Dermis microvascular lymphatic vessel endothelial cell (primary cell): ENCODE results near the gene RAD51B. TPM values are rescaled to one million over a fixed set of nuclear protein-coding genes. Genes with fewer than 3 reads are reported as not detected.
"Not testable (repeated sequence)": the region's sequence is repeated elsewhere in the genome, so short reads cannot be mapped to it uniquely, and the experiment has no call there.

Experiments
- DNase-seq, 2 donors: peaks; one replicate each; pipeline versions ENCODE4 v3.0.0 to v3.0.0-alpha.2; 2010; ENCODE audit warnings: low read depth in 2 of 2
- total RNA-seq: library from RNA; depleted of rRNA; stranded (reverse); fragments of >200 nt; gene quantifications from 2 replicates; pipeline ENCODE4 v1.2.1, GENCODE V29; 2014

Gene RAD51B
- total RNA-seq, 1 donor from 2014 or later, result 9.2 TPM

DNA sequence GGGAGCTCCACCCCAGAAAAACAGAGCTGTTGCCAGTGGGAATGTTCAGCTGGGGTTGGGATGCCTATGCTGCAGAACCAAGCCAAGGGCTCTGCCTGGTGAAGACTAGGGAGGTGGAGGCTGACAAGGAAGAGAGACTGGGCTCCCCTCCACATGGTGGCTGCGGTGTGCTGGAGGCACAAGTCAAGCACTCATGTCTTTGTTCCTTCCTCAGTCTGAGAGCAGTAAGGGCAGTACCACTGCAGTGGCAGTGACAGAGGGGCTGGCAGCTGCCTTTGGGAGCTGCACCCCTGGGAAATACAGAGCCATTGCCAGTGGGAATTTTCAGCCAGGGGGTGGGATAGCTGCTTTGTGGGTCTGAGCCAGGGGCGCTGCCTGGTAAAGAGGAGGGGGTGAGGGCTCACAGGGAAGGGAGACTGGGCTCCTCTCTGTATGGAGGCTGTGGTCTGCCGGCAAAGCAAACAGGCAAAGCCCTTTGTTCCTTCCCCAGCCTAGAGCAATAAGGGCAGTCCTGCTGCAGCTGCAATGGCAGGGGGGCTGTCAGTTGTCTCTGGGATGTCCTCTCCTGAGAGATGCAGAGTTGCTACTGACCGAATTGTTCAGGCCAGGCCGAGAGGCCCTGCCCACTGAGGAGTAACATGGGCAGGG lies 255.9 kb downstream of the RAD51B start:
- no peak for DNase-seq

DNA sequence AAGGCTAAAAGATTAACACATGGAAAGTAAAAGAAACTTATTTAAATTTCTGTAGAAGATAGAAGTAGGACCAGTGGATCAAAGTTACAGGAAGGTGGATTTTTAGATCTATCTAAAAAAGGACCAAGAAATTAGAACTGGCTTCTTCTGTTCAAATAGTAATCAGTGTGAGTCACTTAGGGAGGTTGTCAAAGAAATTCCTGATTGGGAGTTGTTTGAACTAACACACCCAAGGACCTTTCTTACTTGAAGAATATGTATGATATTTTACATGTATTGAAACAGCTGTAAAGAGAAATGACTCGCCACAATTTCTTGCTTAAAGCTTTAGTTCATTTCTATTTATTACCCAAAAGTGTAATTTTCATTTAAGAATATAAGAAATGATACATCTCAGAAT lies 256.9 kb downstream of the RAD51B start:
- no peak for DNase-seq

GRCh38 chr14:68079941-68080697 lies 260.5 kb downstream of the RAD51B start:
- DNase-seq, result peak in 1 of 2 donors; percentile 26

- DNase-seq, result no peak
These were observed 261.9 kb downstream of the RAD51B start for GRCh38 chr14:68081489-68081888.

- DNase-seq, result peak; percentile 0 to 41
These were observed 263.2 kb downstream of the RAD51B start for GRCh38 chr14:68082698-68083291.

GRCh38 chr14:68084256-68084655 lies 264.7 kb downstream of the RAD51B start:
- DNase-seq, result peak; percentile 36 to 58

GRCh38 chr14:68085742-68086141 lies 266.2 kb downstream of the RAD51B start:
- DNase-seq, result no peak

- DNase-seq, result peak; percentile 31 to 63
These were observed 268.9 kb downstream of the RAD51B start for GRCh38 chr14:68088451-68088854.

DNA sequence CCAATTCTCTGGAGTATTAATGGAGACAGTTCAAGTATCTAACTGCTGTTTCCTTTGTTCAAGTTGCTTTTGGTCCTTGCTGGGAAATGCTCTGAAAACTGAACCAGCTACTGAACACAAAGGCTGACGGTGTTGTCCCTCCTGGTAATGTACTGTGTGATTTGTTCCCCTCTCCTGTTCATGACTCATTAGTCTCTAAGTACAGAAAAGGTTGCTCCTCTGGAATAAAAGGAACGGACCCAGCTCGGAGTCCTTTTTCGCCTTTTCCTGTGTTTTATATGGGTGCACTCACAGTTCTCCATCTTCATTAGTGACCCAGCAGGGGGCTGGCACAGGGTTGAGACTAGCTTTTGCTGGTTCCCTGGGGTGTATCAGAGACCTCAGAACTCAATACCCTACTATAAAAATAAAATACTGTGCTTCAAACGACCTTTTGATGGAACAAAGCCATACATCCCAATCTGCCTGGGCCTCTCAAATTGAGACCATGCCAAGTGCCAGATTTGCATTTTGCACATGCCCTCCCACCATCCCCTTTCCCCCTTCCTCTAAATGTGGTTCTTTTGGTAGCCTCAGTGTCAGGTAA lies 269.7 kb downstream of the RAD51B start:
- DNase-seq, result peak; percentile 35 to 77

DNA sequence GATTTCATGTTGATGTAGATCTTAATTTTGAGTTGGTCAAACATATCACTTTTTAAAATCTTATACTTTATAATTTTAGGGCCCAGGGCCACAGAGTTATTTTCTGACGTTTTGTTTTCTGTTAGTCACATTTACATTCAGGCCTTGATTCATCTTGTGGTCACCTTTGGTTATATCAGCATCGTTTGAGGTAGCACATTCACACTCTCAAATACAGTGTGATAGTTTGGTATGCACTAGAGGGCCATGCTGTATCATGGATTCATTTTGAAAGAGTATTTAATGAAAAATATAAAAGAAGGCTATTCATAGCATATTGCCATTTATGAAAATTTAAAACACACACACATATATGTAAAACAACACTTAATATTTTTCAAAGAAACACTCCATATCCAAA lies 274.6 kb downstream of the RAD51B start:
- DNase-seq, result no peak

- DNase-seq, result no peak
These were observed 275.2 kb downstream of the RAD51B start for GRCh38 chr14:68094752-68095151.

DNA sequence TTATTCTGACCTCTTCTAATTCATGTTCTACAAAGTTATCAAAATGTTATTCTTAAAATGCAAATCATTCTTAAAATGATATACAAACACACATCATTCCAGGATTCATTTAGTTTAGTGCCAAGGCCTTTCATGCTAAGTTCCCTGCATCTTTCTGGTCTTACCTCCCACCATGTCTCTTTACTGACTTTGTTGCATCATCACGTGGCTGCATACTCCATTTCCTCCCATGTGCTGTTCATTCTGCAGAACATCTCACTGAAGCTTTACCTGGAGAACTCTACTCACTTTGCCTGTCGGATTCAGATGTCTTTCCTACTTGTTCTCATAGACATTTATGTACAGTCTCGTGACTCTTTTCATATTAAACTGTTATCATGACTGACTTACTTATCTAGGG lies 278.1 kb downstream of the RAD51B start:
- DNase-seq, result no peak

- no peak for DNase-seq
These were observed 279.3 kb downstream of the RAD51B start for GRCh38 chr14:68098834-68099233.

- DNase-seq, result no peak
These were observed 280.0 kb downstream of the RAD51B start for GRCh38 chr14:68099495-68100045.

- not testable (repeated sequence) for DNase-seq
These were observed 282.2 kb downstream of the RAD51B start for GRCh38 chr14:68101715-68102301.

GRCh38 chr14:68103853-68104252 lies 284.3 kb downstream of the RAD51B start:
- DNase-seq, result no peak

DNA sequence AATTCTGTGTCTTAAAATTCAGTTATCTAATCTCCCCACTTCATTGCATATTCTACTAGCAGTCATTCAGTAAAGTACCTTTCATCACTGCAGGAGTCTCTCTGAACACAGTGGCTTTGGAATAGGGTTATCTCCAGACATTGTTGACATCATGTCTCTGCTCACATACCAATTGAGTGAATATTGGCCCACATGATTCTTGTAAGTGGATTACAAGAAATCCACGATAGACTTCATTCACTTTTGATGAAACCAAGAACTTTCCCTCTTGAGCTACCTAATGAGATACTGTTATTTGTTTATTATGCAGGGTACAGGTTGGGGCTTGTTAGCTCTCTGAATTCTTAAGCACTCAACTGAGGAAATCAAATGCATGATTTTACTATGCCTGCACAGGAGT lies 284.9 kb downstream of the RAD51B start:
- no peak for DNase-seq

DNA sequence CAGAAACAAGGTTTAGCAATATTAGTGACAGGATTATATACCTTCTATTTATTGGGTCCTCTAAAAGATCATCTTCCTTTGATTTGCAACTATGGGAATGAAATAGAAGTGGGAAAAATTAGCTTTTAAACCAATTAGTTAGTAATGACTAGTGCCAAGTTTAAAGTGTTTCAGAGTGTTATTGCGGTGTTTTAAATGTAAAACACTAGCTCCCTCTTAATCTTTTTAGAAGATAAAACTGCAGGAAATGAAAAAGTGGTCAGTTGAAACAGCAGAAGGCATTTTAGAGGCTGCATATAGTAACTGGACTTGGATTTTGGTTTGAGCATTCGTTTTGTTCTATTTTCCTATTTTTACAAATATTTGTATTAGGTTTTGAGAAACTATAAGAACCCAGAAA lies 286.2 kb downstream of the RAD51B start:
- no peak for DNase-seq

DNA sequence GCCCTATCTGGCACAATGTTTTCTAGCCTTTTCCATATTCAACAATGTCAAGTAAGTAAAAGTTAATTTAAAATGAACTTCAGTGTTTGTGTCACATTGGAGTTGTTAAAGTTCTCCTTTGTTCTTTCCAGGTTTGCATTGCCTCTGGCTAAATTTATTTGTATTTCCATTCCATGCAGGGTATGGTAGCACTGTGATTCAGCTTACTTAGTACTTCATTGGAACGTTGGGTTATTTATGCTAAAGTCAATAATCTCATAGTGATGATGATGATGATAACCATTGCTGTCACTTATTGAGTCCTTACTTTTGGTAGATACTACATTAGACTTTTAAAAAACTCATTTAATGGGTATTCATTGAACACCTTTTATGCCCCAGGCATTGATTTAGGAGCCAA lies 286.9 kb downstream of the RAD51B start:
- no peak for DNase-seq

GRCh38 chr14:68106905-68107304 lies 287.3 kb downstream of the RAD51B start:
- no peak for DNase-seq

GRCh38 chr14:68109132-68109900 lies 289.7 kb downstream of the RAD51B start:
- peak in 1 of 2 donors; percentile 32 for DNase-seq
